SK-N-SH (cell line): ENCODE results near the gene SPATA25.
"Not testable (repeated sequence)": the region's sequence is repeated elsewhere in the genome, so short reads cannot be mapped to it uniquely, and the experiment has no call there.

ENCODE experiments used
- CTCF ChIP-seq: fragments of 200-600 bp; sonication (generic); IDR thresholded peaks from 2 replicates; pipeline ENCODE4 v1.6.1; 2017; ENCODE audit warnings: antibody characterized with exemption, mild to moderate bottlenecking, moderate library complexity
- EP300 ChIP-seq, 2 experiments: IDR thresholded peaks; 2 replicates each; pipeline versions ENCODE4 v1.4.0 to v1.6.1; 2012; ENCODE audit warnings: borderline replicate concordance in 1 of 2, low read depth in 1 of 2, low read length in 1 of 2
- GABPA ChIP-seq: IDR thresholded peaks from 2 replicates; pipeline ENCODE4 v1.4.0; 2012; ENCODE audit warnings: low read depth, mild to moderate bottlenecking
- MXI1 ChIP-seq: IDR thresholded peaks from 2 replicates; pipeline ENCODE4 v1.6.1; 2012; ENCODE audit warnings: mild to moderate bottlenecking, low read depth, low read length, improper control_type of control experiment
- RXRA ChIP-seq: IDR thresholded peaks from 2 replicates; pipeline ENCODE4 v1.4.0; 2012; ENCODE audit warnings: low read depth, mild to moderate bottlenecking, borderline replicate concordance
- SIN3A ChIP-seq: IDR thresholded peaks from 2 replicates; pipeline ENCODE4 v1.6.1; 2012; ENCODE audit warnings: low read depth, mild to moderate bottlenecking, low read length, moderate library complexity, borderline replicate concordance
- TCF12 ChIP-seq: IDR thresholded peaks from 2 replicates; pipeline ENCODE4 v1.4.0; 2012

GRCh38 chr20:45874104-45874481 is 13.3 kb downstream of the SPATA25 start:
- not testable (repeated sequence) for TF ChIP-seq CTCF; MXI1; TCF12; SIN3A; EP300 (IDR thresholded peaks at IDR 0.05; ENCODE audit: borderline replicate concordance in 1 of 2, low read depth in 1 of 2, low read length in 1 of 2); GABPA; RXRA
